C4-2B (cell line): ENCODE results near the gene BTBD9.

ENCODE experiments used
- CTCF ChIP-seq: fragments of 450-650 bp; conservative IDR thresholded peaks from 2 replicates; pipeline ENCODE4 v1.5.1; 2017; ENCODE audit warnings: mild to moderate bottlenecking
- ZFX ChIP-seq: fragments of 450-650 bp; IDR thresholded peaks from 2 replicates; pipeline ENCODE4 v1.6.1; 2017

GRCh38 chr6:38164671-38165108 is 475.0 kb downstream of the BTBD9 start:
- TF ChIP-seq CTCF: no peak
- no peak for TF ChIP-seq ZFX
